IPS-18a (cell line): Measurements from ENCODE around the gene NOC2L.

ENCODE experiments used
- H3K27ac ChIP-seq: one replicate; pipeline ENCODE4 v1.5.1; 2013; ENCODE audit warnings: low read length
- H3K27me3 ChIP-seq: one replicate; pipeline ENCODE4 v1.6.1; 2013; ENCODE audit warnings: mild to moderate bottlenecking, low read length; ENCODE audit not compliant: control insufficient read depth, insufficient read depth
- H3K36me3 ChIP-seq: one replicate; pipeline ENCODE4 v1.6.1; 2013; ENCODE audit warnings: low read depth, low read length; ENCODE audit not compliant: control insufficient read depth
- H3K4me1 ChIP-seq: one replicate; pipeline ENCODE4 v1.6.1; 2013; ENCODE audit warnings: low read depth, low read length; ENCODE audit not compliant: control insufficient read depth
- H3K4me3 ChIP-seq: one replicate; pipeline ENCODE4 v1.5.1; 2013; ENCODE audit warnings: low read length
- H3K9ac ChIP-seq: one replicate; pipeline ENCODE4 v1.6.1; 2013; ENCODE audit warnings: mild to moderate bottlenecking, low read length, moderate library complexity
- H3K9me3 ChIP-seq: one replicate; pipeline ENCODE4 v1.6.1; 2013; ENCODE audit warnings: low read depth, low read length; ENCODE audit not compliant: control insufficient read depth

Gene NOC2L

DNA sequence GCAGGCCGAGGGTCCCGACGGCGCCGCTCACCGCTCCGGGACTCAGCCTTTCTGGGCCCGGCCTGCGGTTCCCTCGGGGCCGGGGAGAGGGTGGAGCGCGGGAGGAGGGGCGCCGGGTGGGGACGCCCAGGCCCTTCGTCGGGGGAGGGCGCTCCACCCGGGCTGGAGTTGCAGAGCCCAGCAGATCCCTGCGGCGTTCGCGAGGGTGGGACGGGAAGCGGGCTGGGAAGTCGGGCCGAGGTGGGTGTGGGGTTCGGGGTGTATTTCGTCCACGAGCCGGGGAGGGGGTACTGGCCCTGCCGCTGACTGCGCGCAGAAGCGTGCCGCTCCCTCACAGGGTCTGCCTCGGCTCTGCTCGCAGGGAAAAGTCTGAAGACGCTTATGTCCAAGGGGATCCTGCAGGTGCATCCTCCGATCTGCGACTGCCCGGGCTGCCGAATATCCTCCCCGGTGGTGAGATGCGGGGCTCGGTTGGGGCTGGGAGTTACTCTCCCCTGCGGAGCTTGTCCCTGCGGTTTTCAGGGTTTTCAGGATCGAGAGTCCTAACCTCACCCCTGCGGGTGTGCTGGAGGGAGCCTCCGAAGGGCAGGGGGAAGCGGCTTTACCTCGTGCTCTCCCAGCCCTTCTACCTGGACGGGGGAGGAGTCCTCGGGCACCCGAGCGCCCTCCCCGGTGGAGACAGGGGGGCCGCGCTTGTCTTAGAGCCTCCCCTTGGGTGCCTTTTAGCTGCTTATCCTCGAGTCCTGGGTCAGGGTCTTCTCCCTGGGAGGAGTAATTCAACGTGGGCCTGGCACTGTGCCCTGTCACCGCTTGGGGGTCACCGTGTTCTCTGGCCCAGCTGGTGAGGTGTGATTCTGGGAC lies 33.3 kb downstream of the NOC2L start:
- no peak overlapping the region for H3K27ac ChIP-seq
- no peaks in the 10 kb centered on the region for H3K36me3 ChIP-seq
- peak overlapping the region; percentile 13 for H3K4me3 ChIP-seq
- H3K4me1 ChIP-seq, result peaks cover 1% of the 10 kb centered on the region
- H3K27me3 ChIP-seq, result peaks cover 100% of the 10 kb centered on the region
- no peak overlapping the region for H3K9ac ChIP-seq
- H3K9me3 ChIP-seq, result no peaks in the 10 kb centered on the region

GRCh38 chr1:924656-925560 lies 34.1 kb downstream of the NOC2L start:
- H3K4me3 ChIP-seq, result peak overlapping the region; percentile 35
- no peak overlapping the region for H3K9ac ChIP-seq
- no peaks in the 10 kb centered on the region for H3K36me3 ChIP-seq
- no peaks in the 10 kb centered on the region for H3K9me3 ChIP-seq
- no peak overlapping the region for H3K27ac ChIP-seq
- H3K27me3 ChIP-seq, result peaks cover 100% of the 10 kb centered on the region
- peaks cover 5% of the 10 kb centered on the region for H3K4me1 ChIP-seq

GRCh38 chr1:923991-924655 lies 34.9 kb downstream of the NOC2L start:
- Histone ChIP-seq H3K36me3 (no peaks in the 10 kb centered on the region), H3K4me1 (peaks cover 5% of the 10 kb centered on the region), H3K9ac (no peak overlapping the region), H3K27me3 (peaks cover 100% of the 10 kb centered on the region), H3K27ac (no peak overlapping the region), H3K9me3 (no peaks in the 10 kb centered on the region), H3K4me3 (no peak overlapping the region)

- H3K9me3 ChIP-seq, result no peaks in the 10 kb centered on the region
- peak within 1 kb of the TSS; percentile 35 for H3K4me3 ChIP-seq
- no peak within 1 kb of the TSS for H3K27ac ChIP-seq
- H3K9ac ChIP-seq, result no peak within 1 kb of the TSS
- peaks cover 100% of the 10 kb centered on the region for H3K27me3 ChIP-seq
- peaks cover 5% of the 10 kb centered on the region for H3K4me1 ChIP-seq
- no peaks in the 10 kb centered on the region for H3K36me3 ChIP-seq
Observed at GRCh38 chr1:923131-923990, 35.7 kb downstream of the NOC2L start, which contains the start of gene SAMD11. SAMD11 (plus strand) TSS chr1:923923; CDS start chr1:924432, 509 bp downstream.

DNA sequence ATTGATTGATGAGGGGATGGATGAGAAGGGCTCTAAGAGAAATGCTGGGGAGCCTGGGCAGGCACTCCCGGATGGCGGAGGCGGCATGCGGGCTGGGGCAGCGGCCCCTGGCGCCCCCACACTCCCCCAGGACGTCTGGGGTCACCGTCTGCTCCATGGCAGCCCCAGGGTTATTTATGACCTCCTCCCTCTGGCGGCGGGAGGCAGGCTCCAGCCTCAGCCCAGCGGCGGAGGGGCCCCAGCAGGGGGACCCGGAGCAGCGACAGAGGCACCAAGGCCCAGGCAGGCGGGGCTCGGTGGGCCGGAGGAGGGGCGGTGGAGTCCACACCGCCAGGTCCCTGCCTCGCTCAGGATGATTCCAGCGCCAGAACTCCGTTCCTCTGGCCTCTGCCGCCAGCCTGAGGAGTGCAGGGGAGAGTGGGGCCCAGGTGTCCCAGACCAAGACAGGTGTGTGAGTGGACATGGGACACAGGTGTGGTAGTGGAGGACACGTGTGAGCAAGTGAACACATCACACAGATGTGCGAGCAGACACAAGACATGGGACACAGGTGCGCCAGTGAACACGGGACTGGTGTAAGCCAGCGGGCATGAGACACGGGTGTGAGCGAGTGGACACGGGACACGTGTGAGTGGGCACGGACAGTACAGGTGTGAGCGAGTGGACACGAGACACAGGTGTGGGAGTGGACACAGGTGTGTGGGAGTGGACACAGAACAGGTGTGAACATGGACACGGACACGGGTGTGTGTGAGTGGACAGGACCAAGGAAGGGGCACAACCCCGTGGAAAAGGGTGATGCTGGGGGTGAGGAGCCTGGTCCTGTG lies 37.8 kb downstream of the NOC2L start:
- Histone ChIP-seq H3K27me3 (peaks cover 100% of the 10 kb centered on the region), H3K9ac (no peak overlapping the region), H3K36me3 (no peaks in the 10 kb centered on the region), H3K9me3 (no peaks in the 10 kb centered on the region), H3K4me3 (no peak overlapping the region), H3K4me1 (peaks cover 5% of the 10 kb centered on the region), H3K27ac (no peak overlapping the region)

DNA sequence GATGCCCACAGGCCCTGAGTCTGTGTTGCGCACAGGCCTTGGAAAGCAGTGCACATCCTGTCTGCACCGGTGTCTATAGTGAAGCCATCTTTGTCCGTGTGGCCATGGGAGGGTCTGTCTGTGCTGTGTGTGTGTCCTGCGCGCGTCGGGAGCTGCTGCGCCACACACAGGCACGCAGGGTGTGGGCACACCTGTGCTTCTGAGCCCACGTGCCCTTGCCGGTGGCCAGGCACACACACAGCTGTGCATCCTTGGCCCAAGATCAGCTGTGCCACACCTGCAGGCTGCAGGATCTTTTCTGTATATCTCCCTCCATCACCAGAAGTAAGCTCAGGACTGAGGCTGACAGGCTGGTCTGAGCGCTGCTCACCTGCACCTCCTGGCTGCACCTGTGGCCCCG lies 38.5 kb downstream of the NOC2L start:
- Histone ChIP-seq H3K4me1 (peaks cover 5% of the 10 kb centered on the region), H3K27ac (no peak overlapping the region), H3K4me3 (no peak overlapping the region), H3K9me3 (no peaks in the 10 kb centered on the region), H3K9ac (no peak overlapping the region), H3K27me3 (peaks cover 100% of the 10 kb centered on the region), H3K36me3 (no peaks in the 10 kb centered on the region)

DNA sequence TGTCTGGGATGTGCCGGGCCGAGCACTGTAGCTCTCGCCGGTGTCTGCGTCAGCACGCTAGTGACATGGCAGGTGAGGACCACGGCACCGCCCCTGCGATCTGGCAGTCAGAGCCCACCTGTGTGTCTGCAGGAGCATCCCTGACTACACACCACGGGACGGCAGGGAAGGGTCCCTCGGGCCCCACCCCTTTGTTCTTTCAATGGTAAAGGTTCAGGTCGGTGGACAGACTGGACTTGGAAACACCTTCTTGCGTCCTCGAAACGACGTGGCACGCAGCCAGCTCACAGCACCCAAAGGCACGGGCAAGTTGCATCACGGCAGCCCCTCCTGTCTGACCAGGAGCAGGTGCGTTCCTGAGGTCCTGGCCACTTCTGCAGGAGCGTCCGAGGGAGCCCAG lies 39.0 kb downstream of the NOC2L start:
- Histone ChIP-seq H3K4me1 (peaks cover 5% of the 10 kb centered on the region), H3K9me3 (no peaks in the 10 kb centered on the region), H3K36me3 (no peaks in the 10 kb centered on the region), H3K4me3 (no peak overlapping the region), H3K27ac (no peak overlapping the region), H3K9ac (no peak overlapping the region), H3K27me3 (peaks cover 100% of the 10 kb centered on the region)

GRCh38 chr1:919271-919872 lies 39.7 kb downstream of the NOC2L start:
- Histone ChIP-seq H3K9ac (no peak overlapping the region), H3K27me3 (peaks cover 99% of the 10 kb centered on the region), H3K9me3 (no peaks in the 10 kb centered on the region), H3K4me1 (peaks cover 5% of the 10 kb centered on the region), H3K27ac (no peak overlapping the region), H3K36me3 (no peaks in the 10 kb centered on the region), H3K4me3 (no peak overlapping the region)

DNA sequence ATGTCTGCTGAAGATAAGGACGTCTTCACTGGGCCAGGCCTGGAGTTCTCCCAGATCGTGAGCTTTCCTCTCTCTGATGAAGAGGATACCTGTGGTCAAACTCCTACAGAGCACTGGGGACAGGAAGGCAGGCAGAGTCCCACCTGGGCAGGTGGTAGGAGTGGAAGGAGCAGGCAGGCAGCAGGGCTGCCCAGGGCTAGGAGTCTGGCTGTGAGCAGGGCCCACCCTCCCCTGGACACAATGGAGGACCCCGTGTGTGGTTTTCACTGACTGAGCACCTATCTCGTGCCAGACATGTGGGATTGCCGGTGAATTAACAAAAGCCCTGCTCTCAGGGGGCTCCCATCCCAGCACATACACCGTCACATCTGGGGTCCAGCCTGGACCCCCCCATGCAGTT lies 40.2 kb downstream of the NOC2L start:
- peaks cover 99% of the 10 kb centered on the region for H3K27me3 ChIP-seq
- no peaks in the 10 kb centered on the region for H3K36me3 ChIP-seq
- H3K27ac ChIP-seq, result no peak overlapping the region
- peaks cover 5% of the 10 kb centered on the region for H3K4me1 ChIP-seq
- H3K4me3 ChIP-seq, result no peak overlapping the region
- no peaks in the 10 kb centered on the region for H3K9me3 ChIP-seq
- H3K9ac ChIP-seq, result no peak overlapping the region

DNA sequence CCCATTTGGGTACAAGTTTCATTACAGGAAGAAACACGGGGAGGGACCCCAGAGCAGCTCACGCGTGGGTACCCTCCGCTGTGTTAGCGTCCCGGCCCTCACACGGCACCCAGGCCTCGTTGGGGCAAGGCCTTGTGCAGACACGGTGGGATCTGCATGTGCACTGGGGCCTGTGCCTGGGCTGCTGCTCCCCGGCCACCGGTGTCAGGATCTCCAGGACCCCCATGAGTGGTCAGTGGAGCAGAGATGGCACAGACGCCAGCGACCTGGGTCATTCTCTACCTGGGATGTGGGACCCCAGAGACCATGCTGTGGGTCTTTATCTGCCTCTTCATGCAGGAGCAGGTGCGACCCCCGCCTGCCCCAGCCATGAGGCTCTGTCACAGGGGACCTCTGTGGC lies 40.7 kb downstream of the NOC2L start:
- H3K27ac ChIP-seq, result no peak overlapping the region
- peaks cover 99% of the 10 kb centered on the region for H3K27me3 ChIP-seq
- H3K36me3 ChIP-seq, result no peaks in the 10 kb centered on the region
- H3K4me3 ChIP-seq, result no peak overlapping the region
- H3K9ac ChIP-seq, result no peak overlapping the region
- peaks cover 5% of the 10 kb centered on the region for H3K4me1 ChIP-seq
- no peaks in the 10 kb centered on the region for H3K9me3 ChIP-seq
